Measurements from ENCODE around the gene VSIG4.

DNA sequence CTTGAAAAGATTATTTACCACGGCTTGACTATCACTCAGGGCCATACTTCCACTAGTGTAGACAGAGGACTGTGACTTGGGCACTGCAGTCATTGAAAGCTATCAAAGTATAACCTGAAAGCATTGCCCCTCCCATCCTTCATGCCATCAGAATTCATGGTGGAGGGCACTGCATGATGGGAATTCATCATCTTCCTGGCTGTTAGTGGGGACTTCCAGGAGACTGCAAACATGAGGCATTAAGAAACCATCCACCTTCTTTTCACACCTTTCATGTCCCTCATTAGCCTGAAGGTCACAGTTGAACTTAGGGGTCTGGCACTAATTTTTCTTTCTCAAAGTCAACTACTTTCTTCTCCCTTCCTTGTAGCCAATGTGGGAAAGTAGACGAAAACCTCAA is 25.8 kb downstream of the VSIG4 start:
- TF ChIP-seq, protein P1, sequence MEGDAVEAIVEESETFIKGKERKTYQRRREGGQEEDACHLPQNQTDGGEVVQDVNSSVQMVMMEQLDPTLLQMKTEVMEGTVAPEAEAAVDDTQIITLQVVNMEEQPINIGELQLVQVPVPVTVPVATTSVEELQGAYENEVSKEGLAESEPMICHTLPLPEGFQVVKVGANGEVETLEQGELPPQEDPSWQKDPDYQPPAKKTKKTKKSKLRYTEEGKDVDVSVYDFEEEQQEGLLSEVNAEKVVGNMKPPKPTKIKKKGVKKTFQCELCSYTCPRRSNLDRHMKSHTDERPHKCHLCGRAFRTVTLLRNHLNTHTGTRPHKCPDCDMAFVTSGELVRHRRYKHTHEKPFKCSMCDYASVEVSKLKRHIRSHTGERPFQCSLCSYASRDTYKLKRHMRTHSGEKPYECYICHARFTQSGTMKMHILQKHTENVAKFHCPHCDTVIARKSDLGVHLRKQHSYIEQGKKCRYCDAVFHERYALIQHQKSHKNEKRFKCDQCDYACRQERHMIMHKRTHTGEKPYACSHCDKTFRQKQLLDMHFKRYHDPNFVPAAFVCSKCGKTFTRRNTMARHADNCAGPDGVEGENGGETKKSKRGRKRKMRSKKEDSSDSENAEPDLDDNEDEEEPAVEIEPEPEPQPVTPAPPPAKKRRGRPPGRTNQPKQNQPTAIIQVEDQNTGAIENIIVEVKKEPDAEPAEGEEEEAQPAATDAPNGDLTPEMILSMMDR (conservative IDR thresholded peaks at IDR 0.05; ENCODE audit: low read depth, low read length): no peak
- TF ChIP-seq EZH2 (IDR thresholded peaks at IDR 0.05; ENCODE audit: low read length, unreplicated experiment) (no peak), EZH2phosphoT487 (IDR thresholded peaks at IDR 0.05; ENCODE audit: borderline replicate concordance, low read length) (no peak)

All from PC-3 (cell line).